GM23338 (cell line): ENCODE results near the gene ELOVL4.

ENCODE experiments used
- CTCF ChIP-seq, 2 experiments: fragments of 200-600 bp in 1 of 2; sonication (generic) in 1 of 2; conservative IDR thresholded peaks; 2 replicates each; pipeline versions ENCODE4 v1.5.1 to v1.6.1; 2016 to 2017; ENCODE audit warnings: antibody characterized with exemption in 2 of 2, low read depth in 2 of 2, mild to moderate bottlenecking in 2 of 2, moderate library complexity in 1 of 2
- EZH2 ChIP-seq: fragments of 200-600 bp; sonication (generic); IDR thresholded peaks from one replicate; pipeline ENCODE4 v1.8.0; 2017; ENCODE audit warnings: antibody characterized with exemption, mild to moderate bottlenecking, low read depth; ENCODE audit not compliant: unreplicated experiment
- EZH2phosphoT487 ChIP-seq: fragments of 200-600 bp; sonication (generic); IDR thresholded peaks from one replicate; pipeline ENCODE4 v1.8.1; 2018; ENCODE audit warnings: antibody characterized with exemption; ENCODE audit not compliant: unreplicated experiment
- POLR2AphosphoS5 ChIP-seq: IDR thresholded peaks from 2 replicates; pipeline ENCODE4 v1.6.1; 2016; ENCODE audit warnings: antibody characterized with exemption, low read depth
- REST ChIP-seq: IDR thresholded peaks from one replicate; pipeline ENCODE4 v1.6.1; 2018; ENCODE audit warnings: antibody characterized with exemption; ENCODE audit not compliant: unreplicated experiment

GRCh38 chr6:79888587-79888986, 58.8 kb downstream of the ELOVL4 start:
- TF ChIP-seq CTCF (conservative IDR thresholded peaks at IDR 0.05; ENCODE audit: low read depth in 2 of 2), result no peak
- TF ChIP-seq POLR2AphosphoS5, result no peak
- no peak for TF ChIP-seq EZH2phosphoT487
- no peak for TF ChIP-seq REST
- no peak for TF ChIP-seq EZH2
